Breast epithelium (tissue), 3 donors: ENCODE measurements around the gene ILK.

Source experiments
- CTCF ChIP-seq, 3 donors: fragments of 450-650 bp; IDR thresholded peaks; one replicate each; pipeline ENCODE4 v1.5.1; 2016 to 2017; ENCODE audit warnings: antibody characterized with exemption in 3 of 3, mild to moderate bottlenecking in 3 of 3, moderate library complexity in 3 of 3
- POLR2A ChIP-seq: fragments of 450-650 bp; IDR thresholded peaks from one replicate; pipeline ENCODE4 v1.6.1; 2016; ENCODE audit warnings: antibody characterized with exemption, mild to moderate bottlenecking, moderate library complexity

GRCh38 chr11:6565325-6565724 is 38.2 kb upstream of the ILK start:
- TF ChIP-seq CTCF (IDR thresholded peaks at IDR 0.05) (no peak), POLR2A (no peak)
